Activated T-cell treated with anti-CD3 and anti-CD28 coated beads, Interleukin-2, amount 50 U/mL, for 1 hour (primary cell): Measurements from ENCODE around the gene SLC22A2.
"Not testable (repeated sequence)": the region's sequence is repeated elsewhere in the genome, so short reads cannot be mapped to it uniquely, and the experiment has no call there.

Experiments used
- DNase-seq: peaks from one replicate; pipeline ENCODE4 v3.0.0-alpha.2; 2020

SLC22A2 gene

GRCh38 chr6:160258346-160259142 is at the start of gene SLC22A2:
Gene SLC22A2 (minus strand): TSS chr6:160258821. CDS start chr6:160258757, 64 bp downstream.
- no peak for DNase-seq

- DNase-seq, result no peak
Measured at GRCh38 chr6:160305926-160306713, 47.5 kb upstream of the SLC22A2 start.

GRCh38 chr6:160303806-160304205 is 45.2 kb upstream of the SLC22A2 start:
- DNase-seq, result no peak

- not testable (repeated sequence) for DNase-seq
Measured at GRCh38 chr6:160302431-160303082, 43.9 kb upstream of the SLC22A2 start.

- no peak for DNase-seq
Measured at GRCh38 chr6:160301339-160301738, 42.7 kb upstream of the SLC22A2 start.

- DNase-seq, result no peak
Measured at GRCh38 chr6:160300076-160300695, 41.6 kb upstream of the SLC22A2 start.

GRCh38 chr6:160299559-160299958 is 40.9 kb upstream of the SLC22A2 start:
- DNase-seq, result no peak

- no peak for DNase-seq
Measured at GRCh38 chr6:160298121-160298520, 39.5 kb upstream of the SLC22A2 start.

GRCh38 chr6:160297310-160297709 is 38.7 kb upstream of the SLC22A2 start:
- DNase-seq, result no peak

GRCh38 chr6:160293844-160294243 is 35.2 kb upstream of the SLC22A2 start:
- no peak for DNase-seq

- no peak for DNase-seq
Measured at GRCh38 chr6:160285541-160286105, 27.0 kb upstream of the SLC22A2 start.

- DNase-seq, result no peak
Measured at GRCh38 chr6:160284575-160284974, 26.0 kb upstream of the SLC22A2 start.

- no peak for DNase-seq
Measured at GRCh38 chr6:160282444-160282843, 23.8 kb upstream of the SLC22A2 start.

GRCh38 chr6:160279850-160280249 is 21.2 kb upstream of the SLC22A2 start:
- DNase-seq, result no peak

- DNase-seq, result no peak
Measured at GRCh38 chr6:160278786-160279310, 20.2 kb upstream of the SLC22A2 start.

GRCh38 chr6:160278311-160278710 is 19.7 kb upstream of the SLC22A2 start:
- DNase-seq, result no peak

GRCh38 chr6:160277546-160277945 is 18.9 kb upstream of the SLC22A2 start:
- no peak for DNase-seq

- no peak for DNase-seq
Measured at GRCh38 chr6:160277144-160277543, 18.5 kb upstream of the SLC22A2 start.

GRCh38 chr6:160276126-160276525 is 17.5 kb upstream of the SLC22A2 start:
- no peak for DNase-seq

- no peak for DNase-seq
Measured at GRCh38 chr6:160275511-160276003, 16.9 kb upstream of the SLC22A2 start.

GRCh38 chr6:160274871-160275510 is 16.4 kb upstream of the SLC22A2 start:
- DNase-seq, result no peak

GRCh38 chr6:160273750-160274149 is 15.1 kb upstream of the SLC22A2 start:
- no peak for DNase-seq
